Parathyroid adenoma (tissue), 2 donors: ENCODE results near the gene NR4A1.

Experiments used
- H2AFZ ChIP-seq: fragments of 300-600 bp; sonication (generic); one replicate; pipeline ENCODE4 v1.7.0; 2017; ENCODE audit warnings: antibody characterized with exemption, mild to moderate bottlenecking
- H3K27ac ChIP-seq: fragments of 300-600 bp; sonication (generic); one replicate; pipeline ENCODE4 v1.7.0; 2017
- H3K27me3 ChIP-seq: fragments of 300-600 bp; sonication (generic); one replicate; pipeline ENCODE4 v1.7.0; 2017; ENCODE audit warnings: low read length; ENCODE audit not compliant: control insufficient read depth, insufficient read depth
- H3K36me3 ChIP-seq: fragments of 300-600 bp; sonication (generic); one replicate; pipeline ENCODE4 v1.7.0; 2017; ENCODE audit warnings: low read length; ENCODE audit not compliant: control insufficient read depth, insufficient read depth
- H3K4me1 ChIP-seq: fragments of 300-600 bp; sonication (generic); one replicate; pipeline ENCODE4 v1.7.0; 2017; ENCODE audit warnings: control low read depth
- H3K4me2 ChIP-seq: fragments of 300-600 bp; sonication (generic); one replicate; pipeline ENCODE4 v1.7.0; 2017; ENCODE audit warnings: low read length
- H3K4me3 ChIP-seq: fragments of 300-600 bp; sonication (generic); one replicate; pipeline ENCODE4 v1.7.0; 2017; ENCODE audit warnings: low read depth, low read length
- H3K79me2 ChIP-seq: fragments of 300-600 bp; sonication (generic); one replicate; pipeline ENCODE4 v1.7.0; 2017; ENCODE audit warnings: control low read depth
- H3K9ac ChIP-seq: fragments of 300-600 bp; sonication (generic); one replicate; pipeline ENCODE4 v1.7.0; 2017; ENCODE audit warnings: mild to moderate bottlenecking
- H3K9me3 ChIP-seq: fragments of 300-600 bp; sonication (generic); one replicate; pipeline ENCODE4 v1.7.0; 2017; ENCODE audit warnings: low read length; ENCODE audit not compliant: control insufficient read depth
- CTCF ChIP-seq: fragments of 300-600 bp; sonication (generic); IDR thresholded peaks from one replicate; pipeline ENCODE4 v1.7.0; 2017; ENCODE audit warnings: antibody characterized with exemption, mild to moderate bottlenecking
- donor health status: primary hyperparathyroidism.

NR4A1 gene

GRCh38 chr12:52082026-52082668 is 30.9 kb downstream of the NR4A1 start:
- no peak for TF ChIP-seq CTCF
- Histone ChIP-seq H3K4me2 (no peak overlapping the region), H3K4me1 (peaks cover 28% of the 10 kb centered on the region), H2AFZ (no peak overlapping the region), H3K27me3 (no peaks in the 10 kb centered on the region), H3K9ac (no peak overlapping the region), H3K79me2 (no peaks in the 10 kb centered on the region), H3K4me3 (no peak overlapping the region), H3K36me3 (no peaks in the 10 kb centered on the region), H3K9me3 (no peaks in the 10 kb centered on the region), H3K27ac (peak overlapping the region; percentile 44)

GRCh38 chr12:52082669-52082987 is 31.4 kb downstream of the NR4A1 start:
- Histone ChIP-seq H3K4me2 (no peak overlapping the region), H3K4me3 (no peak overlapping the region), H3K4me1 (peaks cover 33% of the 10 kb centered on the region), H3K79me2 (no peaks in the 10 kb centered on the region), H3K36me3 (no peaks in the 10 kb centered on the region), H3K27me3 (no peaks in the 10 kb centered on the region), H3K27ac (peak overlapping the region; percentile 44), H2AFZ (no peak overlapping the region), H3K9ac (no peak overlapping the region), H3K9me3 (no peaks in the 10 kb centered on the region)
- TF ChIP-seq CTCF = no peak

DNA sequence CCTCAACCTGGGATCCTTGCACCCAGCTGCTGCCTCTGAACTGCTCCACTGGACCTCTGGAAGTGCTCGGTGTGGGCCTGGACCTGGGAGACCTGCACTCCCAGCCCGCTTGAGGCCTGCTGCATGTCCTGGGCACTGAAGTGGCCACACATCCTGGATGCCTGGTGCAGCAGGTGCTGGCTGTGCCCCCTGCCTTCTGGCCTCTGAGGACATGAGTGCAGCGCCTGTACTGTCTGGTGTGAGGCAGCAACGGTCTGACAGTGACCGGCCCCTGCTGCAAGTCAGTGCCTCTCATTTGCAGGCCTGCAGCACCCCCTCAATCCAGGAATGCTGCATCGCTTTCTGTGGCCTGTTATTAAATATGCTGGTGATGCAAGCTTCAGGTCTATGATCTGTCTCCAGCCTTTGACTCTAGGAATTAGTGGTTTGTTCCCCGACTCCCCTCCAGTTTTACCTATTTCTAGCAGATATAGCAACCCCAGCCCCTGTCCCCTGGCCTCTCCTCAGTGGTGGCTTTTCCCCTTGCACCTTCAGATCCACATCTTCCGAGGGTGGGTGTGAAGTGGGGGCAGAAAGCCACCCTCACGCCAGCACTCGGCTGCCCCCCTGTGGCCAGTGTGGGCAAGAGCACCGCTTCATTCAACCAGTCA is 31.9 kb downstream of the NR4A1 start:
- peak; percentile 99 for TF ChIP-seq CTCF
- Histone ChIP-seq H3K27ac (no peak overlapping the region), H3K36me3 (no peaks in the 10 kb centered on the region), H3K79me2 (no peaks in the 10 kb centered on the region), H2AFZ (peak overlapping the region; percentile 7), H3K27me3 (no peaks in the 10 kb centered on the region), H3K9me3 (no peaks in the 10 kb centered on the region), H3K4me3 (no peak overlapping the region), H3K9ac (no peak overlapping the region), H3K4me1 (peaks cover 36% of the 10 kb centered on the region), H3K4me2 (no peak overlapping the region)

DNA sequence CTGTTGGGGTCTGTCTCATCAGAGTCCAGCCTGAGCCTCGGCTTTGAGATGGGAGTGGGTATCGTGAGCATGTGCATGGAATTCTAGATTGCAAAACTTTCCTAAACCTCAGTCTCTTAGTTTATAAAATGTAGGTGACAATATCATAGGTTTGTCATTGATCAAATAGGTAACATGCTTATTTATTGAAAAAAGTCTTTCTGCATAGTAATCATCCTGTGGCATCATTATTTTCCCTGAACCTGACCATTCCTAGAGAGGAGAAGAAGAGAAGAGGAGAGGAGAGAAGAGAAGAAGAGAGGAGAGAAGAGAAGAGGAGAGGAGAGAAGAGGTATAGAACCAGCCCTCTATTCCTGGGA is 32.4 kb downstream of the NR4A1 start:
- no peaks in the 10 kb centered on the region for H3K9me3 ChIP-seq
- H3K27ac ChIP-seq = no peak overlapping the region
- no peaks in the 10 kb centered on the region for H3K36me3 ChIP-seq
- H3K4me3 ChIP-seq = no peak overlapping the region
- peak overlapping the region; percentile 7 for H2AFZ ChIP-seq
- no peak overlapping the region for H3K9ac ChIP-seq
- H3K4me2 ChIP-seq = no peak overlapping the region
- peaks cover 36% of the 10 kb centered on the region for H3K4me1 ChIP-seq
- H3K79me2 ChIP-seq = no peaks in the 10 kb centered on the region
- TF ChIP-seq CTCF = no peak
- no peaks in the 10 kb centered on the region for H3K27me3 ChIP-seq
